GM12873 (cell line): Measurements from ENCODE around the gene SLC9A5.

Experiments used
- TF ChIP-seq, protein P1 (sequence below): IDR thresholded peaks from 2 replicates; pipeline ENCODE4 v1.5.1; 2012; ENCODE audit warnings: low read depth, mild to moderate bottlenecking, moderate library complexity, low read length, control low read depth; ENCODE audit not compliant: insufficient read depth; ENCODE audit errors: missing control alignments

Gene SLC9A5

DNA sequence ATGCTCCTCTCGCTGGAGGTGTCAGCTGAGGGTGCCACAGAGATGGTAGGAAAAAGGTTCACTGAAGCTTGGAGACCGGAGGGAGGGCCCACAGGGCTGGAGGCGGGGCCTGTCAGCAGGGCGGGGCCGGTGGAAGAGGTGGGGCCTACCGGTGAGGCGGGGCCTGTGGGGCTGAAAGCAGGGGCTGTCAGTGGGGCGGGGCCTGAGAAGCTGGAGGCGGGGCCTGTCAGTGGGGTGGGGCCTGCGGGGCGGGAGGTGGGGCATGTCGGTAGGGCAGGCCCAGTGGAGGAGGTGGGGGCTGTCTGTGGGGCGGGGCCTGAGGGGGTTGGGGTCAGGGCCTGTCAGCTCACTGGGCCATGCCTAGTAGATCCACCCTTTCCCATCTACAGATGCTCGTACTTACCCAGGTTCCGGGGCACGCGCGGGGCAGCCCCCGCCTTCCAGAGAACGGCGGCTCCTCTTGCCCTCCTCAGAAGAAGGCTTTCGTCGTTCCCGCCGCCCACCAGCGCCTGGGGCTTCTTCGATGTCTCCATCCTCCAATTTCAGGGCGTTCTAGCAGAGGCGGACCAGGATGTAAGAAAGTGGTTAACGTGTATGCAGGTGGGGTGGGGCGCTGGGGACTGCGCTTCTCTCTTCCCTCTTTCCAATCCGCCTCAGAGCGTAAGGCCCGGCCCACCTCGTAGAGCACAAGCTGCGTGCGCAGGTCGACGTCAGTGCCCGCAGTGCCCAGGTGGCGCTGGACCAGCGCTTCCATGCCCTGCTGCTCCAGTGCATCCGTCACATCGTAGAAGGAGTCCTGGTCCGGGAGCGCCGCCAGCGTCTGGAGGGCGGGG lies 12.0 kb upstream of the SLC9A5 start:
- TF ChIP-seq, protein P1, sequence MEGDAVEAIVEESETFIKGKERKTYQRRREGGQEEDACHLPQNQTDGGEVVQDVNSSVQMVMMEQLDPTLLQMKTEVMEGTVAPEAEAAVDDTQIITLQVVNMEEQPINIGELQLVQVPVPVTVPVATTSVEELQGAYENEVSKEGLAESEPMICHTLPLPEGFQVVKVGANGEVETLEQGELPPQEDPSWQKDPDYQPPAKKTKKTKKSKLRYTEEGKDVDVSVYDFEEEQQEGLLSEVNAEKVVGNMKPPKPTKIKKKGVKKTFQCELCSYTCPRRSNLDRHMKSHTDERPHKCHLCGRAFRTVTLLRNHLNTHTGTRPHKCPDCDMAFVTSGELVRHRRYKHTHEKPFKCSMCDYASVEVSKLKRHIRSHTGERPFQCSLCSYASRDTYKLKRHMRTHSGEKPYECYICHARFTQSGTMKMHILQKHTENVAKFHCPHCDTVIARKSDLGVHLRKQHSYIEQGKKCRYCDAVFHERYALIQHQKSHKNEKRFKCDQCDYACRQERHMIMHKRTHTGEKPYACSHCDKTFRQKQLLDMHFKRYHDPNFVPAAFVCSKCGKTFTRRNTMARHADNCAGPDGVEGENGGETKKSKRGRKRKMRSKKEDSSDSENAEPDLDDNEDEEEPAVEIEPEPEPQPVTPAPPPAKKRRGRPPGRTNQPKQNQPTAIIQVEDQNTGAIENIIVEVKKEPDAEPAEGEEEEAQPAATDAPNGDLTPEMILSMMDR = no peak

DNA sequence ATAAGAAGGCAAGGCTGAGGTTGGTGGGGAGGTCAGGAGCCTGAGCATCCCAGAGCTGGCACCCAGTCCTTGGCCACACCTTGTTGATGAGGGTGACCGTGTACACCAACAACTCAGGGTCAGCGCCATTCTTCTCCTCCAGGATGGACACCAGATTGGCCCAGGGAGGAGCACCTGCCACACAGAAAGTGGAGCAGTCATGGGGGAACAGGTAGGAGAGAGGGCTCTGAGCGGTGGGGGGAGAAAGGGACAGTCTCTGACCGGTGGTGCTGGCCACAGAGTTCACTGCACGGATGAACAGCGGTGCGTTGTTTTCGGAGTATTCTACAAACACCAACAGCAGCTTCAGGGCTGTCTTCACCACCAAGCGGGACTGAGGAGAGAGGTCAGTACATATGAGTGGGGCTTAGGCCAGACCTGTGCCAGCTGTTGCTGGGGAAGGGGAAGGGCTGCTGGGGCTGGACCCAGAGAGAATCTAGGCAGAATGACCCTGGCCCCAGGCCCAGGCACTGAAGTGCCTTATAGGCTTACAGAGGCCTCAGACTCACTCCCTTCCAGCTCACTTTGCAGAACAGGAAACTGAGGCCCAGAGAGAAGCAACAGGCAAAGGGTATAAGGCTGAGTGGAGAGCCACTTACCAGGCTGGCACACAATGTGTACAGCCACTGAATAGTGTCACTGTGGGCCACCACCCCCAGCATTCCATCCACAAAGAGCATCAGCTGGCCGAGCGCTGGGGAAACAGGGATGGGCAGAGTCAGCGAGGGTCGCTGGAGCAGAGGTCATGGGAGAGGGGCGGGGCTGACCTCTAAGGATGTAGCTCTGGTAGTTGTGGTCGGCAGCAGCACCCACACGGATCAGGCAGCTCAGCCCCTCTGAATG lies 11.1 kb upstream of the SLC9A5 start:
- TF ChIP-seq, protein P1 = no peak

DNA sequence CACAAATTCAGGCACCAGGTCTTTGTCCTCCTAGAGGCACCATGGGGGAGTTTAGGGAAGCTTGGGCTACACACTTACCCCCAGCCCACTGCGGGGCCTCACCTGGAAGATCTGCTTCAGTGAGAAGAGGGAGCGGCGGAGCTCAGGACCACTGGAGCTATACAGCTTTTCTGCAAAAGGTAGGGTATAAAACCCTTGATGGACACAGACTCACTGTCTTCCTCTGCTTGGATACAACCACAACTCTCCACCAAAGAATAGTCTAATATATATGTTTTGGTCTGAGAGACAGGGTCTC lies 10.6 kb upstream of the SLC9A5 start:
- TF ChIP-seq, protein P1 = no peak

DNA sequence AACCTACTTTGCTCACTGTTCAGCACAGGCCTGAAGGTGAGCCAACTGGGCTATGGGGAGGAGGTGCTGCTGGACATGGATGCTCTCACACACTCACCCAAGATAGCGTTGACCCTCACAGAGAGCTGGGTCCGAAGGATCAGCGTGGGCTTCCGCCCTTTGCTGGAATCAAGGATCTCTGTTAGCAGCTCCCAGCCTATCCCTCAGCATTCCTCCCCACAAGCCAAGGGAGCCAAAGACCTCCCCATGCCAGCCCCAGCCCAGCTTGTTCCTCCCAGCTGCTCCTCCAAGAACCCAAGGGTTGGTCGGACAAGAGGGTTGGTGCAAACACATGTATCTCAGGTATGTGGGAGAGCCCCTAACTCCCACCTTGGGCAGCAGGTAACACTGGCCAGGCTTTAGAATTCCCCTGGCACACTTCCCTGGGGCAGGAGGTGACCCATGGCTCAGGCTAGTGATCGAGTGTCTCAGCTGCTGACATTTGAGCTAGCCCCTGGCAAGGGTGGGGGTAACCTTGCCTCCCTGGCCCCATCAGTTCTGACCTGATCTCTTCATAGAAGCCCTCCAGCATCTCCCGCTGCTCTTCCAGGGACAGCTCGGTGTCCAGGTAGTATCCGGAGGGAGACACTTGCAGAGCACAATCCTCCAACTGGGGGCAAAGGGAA lies 9.8 kb upstream of the SLC9A5 start:
- TF ChIP-seq, protein P1 = no peak

DNA sequence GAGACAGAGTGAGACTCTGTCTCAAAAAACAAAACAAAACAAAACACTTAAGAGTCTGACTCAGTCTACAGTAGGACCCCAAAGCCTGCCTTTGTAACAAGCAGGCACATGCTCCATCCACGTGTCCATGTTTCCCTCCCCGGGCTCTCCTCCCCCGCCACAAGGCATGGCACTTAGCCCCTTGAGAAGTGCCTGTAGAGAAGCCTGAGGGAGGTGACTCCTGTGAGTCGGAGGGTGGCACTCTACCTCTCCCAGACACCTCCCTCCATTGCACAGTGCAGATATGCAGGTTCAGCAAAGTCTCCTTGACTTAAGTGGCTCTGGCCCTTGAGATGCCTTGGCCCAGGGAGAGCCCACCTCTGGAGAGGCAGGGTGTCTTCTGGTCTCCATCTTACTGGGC lies 8.3 kb upstream of the SLC9A5 start:
- TF ChIP-seq, protein P1 = no peak

DNA sequence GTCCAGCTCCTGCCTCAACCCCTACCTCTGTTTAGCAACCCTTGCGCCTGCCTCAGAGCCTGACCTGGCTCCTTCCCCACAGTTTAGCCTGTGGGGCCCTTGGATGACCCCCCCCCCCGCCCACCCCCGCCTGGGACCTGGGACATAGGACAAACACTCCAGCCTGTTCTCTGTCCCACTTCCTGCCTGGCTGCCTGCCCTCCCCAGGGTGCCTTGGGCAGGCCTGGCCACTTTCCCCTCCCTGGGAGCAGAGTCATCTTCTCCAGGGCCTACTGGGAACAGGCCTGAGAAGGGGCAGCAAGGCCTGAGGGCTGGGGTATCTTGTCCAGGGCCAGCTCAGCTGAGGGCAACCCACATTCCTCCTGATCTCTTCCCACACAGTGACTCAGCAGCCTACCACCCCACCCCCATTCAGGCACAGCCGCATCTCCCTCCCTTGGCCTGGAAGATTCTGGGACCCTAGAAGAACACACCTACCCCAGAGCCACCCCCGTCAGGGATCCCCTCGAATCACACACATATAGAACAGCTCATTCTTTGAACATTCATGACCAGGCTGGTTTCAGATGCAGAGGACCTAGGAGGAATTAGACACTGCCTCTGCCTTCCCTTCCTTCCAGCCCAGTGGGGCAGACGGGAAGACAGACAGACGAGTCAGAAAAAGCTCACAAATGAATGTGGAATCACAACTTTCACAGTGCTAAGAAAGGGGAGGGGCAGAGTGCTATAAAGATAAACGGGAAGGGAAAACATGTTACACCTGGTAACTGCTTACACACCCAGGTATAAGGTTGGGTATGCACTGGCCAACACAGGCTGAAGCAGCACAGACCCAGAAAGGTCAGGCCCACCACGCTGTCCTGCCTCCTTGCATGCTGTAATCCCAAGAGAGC lies 7.5 kb upstream of the SLC9A5 start:
- TF ChIP-seq, protein P1 = no peak
